Muscle of arm (tissue), 12 donors: ENCODE data around the gene C4orf50. TPM values are rescaled to one million over a fixed set of nuclear protein-coding genes. Genes with fewer than 3 reads are reported as not detected.

ENCODE experiments used
- DNase-seq: peaks from one replicate; pipeline ENCODE4 v3.0.0-alpha.2; 2013
- polyA plus RNA-seq, 12 donors: library from polyadenylated mRNA; unstranded; fragments of 120-200 nt; gene quantifications; one replicate each; pipeline ENCODE4 v1.2.1, GENCODE V29; 2013; ENCODE audit not compliant: insufficient read length in 12 of 12

C4orf50 gene
- polyA plus RNA-seq, 12 donors: 0.01 to 0.03 (median 0.01) TPM; not detected in 9

- no peak for DNase-seq
These were observed 25.4 kb downstream of the C4orf50 start for GRCh38 chr4:5992828-5993321.

GRCh38 chr4:5992171-5992827 lies 25.9 kb downstream of the C4orf50 start:
- DNase-seq: no peak

- DNase-seq: no peak
These were observed 26.8 kb downstream of the C4orf50 start for GRCh38 chr4:5991405-5991804.

GRCh38 chr4:5990446-5991160 lies 27.6 kb downstream of the C4orf50 start:
- no peak for DNase-seq

- no peak for DNase-seq
These were observed 28.7 kb downstream of the C4orf50 start for GRCh38 chr4:5989236-5990225.

- DNase-seq: no peak
These were observed 30.0 kb downstream of the C4orf50 start for GRCh38 chr4:5988086-5988845.

- DNase-seq: no peak
These were observed 33.4 kb downstream of the C4orf50 start for GRCh38 chr4:5984843-5985242.

GRCh38 chr4:5982156-5982973 lies 35.9 kb downstream of the C4orf50 start:
- DNase-seq: no peak

- DNase-seq: no peak
These were observed 37.6 kb downstream of the C4orf50 start for GRCh38 chr4:5980436-5981155.

- DNase-seq: no peak
These were observed 38.2 kb downstream of the C4orf50 start for GRCh38 chr4:5979981-5980380.

- DNase-seq: no peak
These were observed 41.3 kb downstream of the C4orf50 start for GRCh38 chr4:5976921-5977320.

- DNase-seq: no peak
These were observed 41.8 kb downstream of the C4orf50 start for GRCh38 chr4:5976431-5976830.

GRCh38 chr4:5974321-5974720 lies 43.9 kb downstream of the C4orf50 start:
- DNase-seq: no peak

GRCh38 chr4:5973486-5974220 lies 44.6 kb downstream of the C4orf50 start:
- DNase-seq: no peak

GRCh38 chr4:5973033-5973432 lies 45.2 kb downstream of the C4orf50 start:
- DNase-seq: no peak

GRCh38 chr4:5972571-5972970 lies 45.7 kb downstream of the C4orf50 start:
- DNase-seq: no peak

- DNase-seq: no peak
These were observed 47.2 kb downstream of the C4orf50 start for GRCh38 chr4:5971078-5971450.

GRCh38 chr4:5970381-5971077 lies 47.7 kb downstream of the C4orf50 start:
- DNase-seq: no peak
